Measurements from ENCODE around the gene ATAD3A.
"Not testable (repeated sequence)": the region's sequence is repeated elsewhere in the genome, so short reads cannot be mapped to it uniquely, and the experiment has no call there.

Gene ATAD3A

DNA sequence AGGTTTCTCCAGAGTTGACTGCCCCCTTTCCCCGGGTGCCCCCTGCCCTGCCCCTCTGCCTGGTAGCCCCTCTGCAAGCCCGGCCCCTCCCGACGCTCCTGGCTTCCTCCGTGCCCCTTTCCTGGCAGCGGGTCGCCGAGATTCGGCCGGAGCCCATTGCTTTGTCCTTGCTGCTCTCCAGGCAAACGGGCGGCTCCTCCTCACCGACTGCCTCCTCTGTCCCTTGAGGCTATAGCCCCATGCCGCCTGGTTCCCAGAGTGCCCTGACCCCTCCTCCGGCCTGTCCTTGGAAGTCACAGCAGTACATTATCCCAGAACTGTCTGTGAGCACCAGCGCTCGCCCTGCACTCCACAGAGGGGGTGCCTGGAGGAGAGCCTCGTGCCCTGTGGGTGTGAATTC is 1.7 kb downstream of the ATAD3A start:
- not testable (repeated sequence) for H3K27ac ChIP-seq (ENCODE audit: low read length); H3K4me3 ChIP-seq (ENCODE audit: low read depth in 1 of 2, low read length in 2 of 2); H3K27me3 ChIP-seq (ENCODE audit: low read depth, low read length); H3K4me1 ChIP-seq (ENCODE audit: control insufficient read depth in 1 of 2, insufficient read depth in 2 of 2, low read length in 2 of 2); H3K36me3 ChIP-seq (ENCODE audit: control insufficient read depth in 1 of 2, insufficient read depth in 2 of 2, low read length in 2 of 2); H3K9me3 ChIP-seq (ENCODE audit: control insufficient read depth in 1 of 2, low read length in 2 of 2)

DNA sequence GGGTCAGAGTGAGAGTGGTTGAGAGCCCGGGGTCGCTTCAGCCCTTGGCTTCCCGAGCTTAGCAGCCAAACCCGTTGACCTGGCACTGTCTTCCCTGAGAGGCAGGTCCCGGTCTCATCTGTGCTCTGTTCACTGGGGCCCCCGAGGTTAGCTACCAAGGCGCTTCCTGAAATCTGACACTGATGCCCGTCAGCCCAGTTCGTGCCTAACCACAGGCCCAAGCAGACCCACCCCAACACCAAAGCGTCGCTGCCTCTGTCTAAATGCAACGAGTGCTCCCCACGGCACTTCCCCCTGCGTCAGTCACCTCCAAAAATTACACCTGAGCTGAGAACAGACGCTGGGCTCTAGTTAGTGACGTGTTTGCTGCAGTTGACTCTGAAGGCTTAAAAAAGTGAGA is 2.4 kb downstream of the ATAD3A start:
- H3K27ac ChIP-seq (ENCODE audit: low read length); H3K4me1 ChIP-seq (ENCODE audit: control insufficient read depth in 1 of 2, insufficient read depth in 2 of 2, low read length in 2 of 2); H3K9me3 ChIP-seq (ENCODE audit: control insufficient read depth in 1 of 2, low read length in 2 of 2); H3K4me3 ChIP-seq (ENCODE audit: low read depth in 1 of 2, low read length in 2 of 2); H3K27me3 ChIP-seq (ENCODE audit: low read depth, low read length): not testable (repeated sequence)
- peaks cover 0 to 12% of the 10 kb centered on the region in 2 donors for H3K36me3 ChIP-seq (ENCODE audit: control insufficient read depth in 1 of 2, insufficient read depth in 2 of 2, low read length in 2 of 2)

DNA sequence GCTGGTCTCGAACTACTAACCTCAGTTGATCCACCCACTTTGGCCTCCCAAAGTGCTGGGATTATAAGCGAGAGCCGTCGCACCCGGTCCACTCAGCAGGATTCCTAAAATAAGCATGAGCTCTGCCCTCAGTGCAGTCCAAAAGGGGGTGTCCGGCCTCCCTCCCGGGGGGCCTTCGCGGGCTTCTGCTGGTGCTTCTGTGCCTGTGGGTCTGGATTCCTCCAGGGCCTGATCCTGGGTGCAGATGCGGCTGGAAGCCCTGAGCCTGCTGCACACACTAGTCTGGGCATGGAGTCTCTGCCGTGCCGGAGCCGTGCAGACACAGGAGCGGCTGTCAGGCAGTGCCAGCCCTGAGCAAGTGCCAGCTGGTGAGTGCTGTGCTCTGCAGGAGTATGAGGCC is 5.0 kb downstream of the ATAD3A start:
- not testable (repeated sequence) for H3K27me3 ChIP-seq (ENCODE audit: low read depth, low read length); H3K9me3 ChIP-seq (ENCODE audit: control insufficient read depth in 1 of 2, low read length in 2 of 2); H3K4me3 ChIP-seq (ENCODE audit: low read depth in 1 of 2, low read length in 2 of 2); H3K27ac ChIP-seq (ENCODE audit: low read length); H3K4me1 ChIP-seq (ENCODE audit: control insufficient read depth in 1 of 2, insufficient read depth in 2 of 2, low read length in 2 of 2)
- peaks cover 0 to 23% of the 10 kb centered on the region in 2 donors for H3K36me3 ChIP-seq (ENCODE audit: control insufficient read depth in 1 of 2, insufficient read depth in 2 of 2, low read length in 2 of 2)

DNA sequence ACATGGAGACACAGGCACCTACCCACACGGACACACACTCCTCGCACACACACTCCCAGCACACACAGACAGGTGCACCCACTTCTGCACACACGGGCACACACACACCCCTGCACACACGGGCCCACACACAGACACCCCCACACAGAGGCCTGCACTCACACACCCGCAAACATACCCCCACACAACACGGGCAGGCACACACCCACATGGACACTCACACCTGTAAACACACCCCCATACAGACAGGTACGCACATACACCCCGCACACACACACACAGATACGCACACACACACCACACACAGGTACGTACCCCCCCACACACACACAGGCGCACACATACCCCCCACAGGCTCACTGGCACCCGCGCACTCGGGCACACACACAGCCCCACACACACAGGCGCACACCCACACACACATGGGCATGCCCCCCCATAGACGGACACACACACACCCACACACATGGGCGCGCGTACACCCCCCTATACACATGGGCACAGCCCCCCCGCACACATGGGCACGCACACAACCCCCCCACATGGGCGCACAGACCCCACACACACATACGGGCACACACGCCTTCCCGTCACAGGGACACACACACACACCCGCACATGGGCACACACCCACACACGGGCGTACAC is 6.1 kb downstream of the ATAD3A start:
- H3K36me3 ChIP-seq (ENCODE audit: control insufficient read depth in 1 of 2, insufficient read depth in 2 of 2, low read length in 2 of 2), result peaks cover 0 to 26% of the 10 kb centered on the region in 2 donors
- no peaks in the 10 kb centered on the region for H3K27me3 ChIP-seq (ENCODE audit: low read depth, low read length)
- no peak overlapping the region for H3K27ac ChIP-seq (ENCODE audit: low read length)
- H3K9me3 ChIP-seq (ENCODE audit: control insufficient read depth in 1 of 2, low read length in 2 of 2), result no peaks in the 10 kb centered on the region
- no peak overlapping the region for H3K4me3 ChIP-seq (ENCODE audit: low read depth in 1 of 2, low read length in 2 of 2)
- H3K4me1 ChIP-seq (ENCODE audit: control insufficient read depth in 1 of 2, insufficient read depth in 2 of 2, low read length in 2 of 2), result peaks cover 0 to 4% of the 10 kb centered on the region in 2 donors

DNA sequence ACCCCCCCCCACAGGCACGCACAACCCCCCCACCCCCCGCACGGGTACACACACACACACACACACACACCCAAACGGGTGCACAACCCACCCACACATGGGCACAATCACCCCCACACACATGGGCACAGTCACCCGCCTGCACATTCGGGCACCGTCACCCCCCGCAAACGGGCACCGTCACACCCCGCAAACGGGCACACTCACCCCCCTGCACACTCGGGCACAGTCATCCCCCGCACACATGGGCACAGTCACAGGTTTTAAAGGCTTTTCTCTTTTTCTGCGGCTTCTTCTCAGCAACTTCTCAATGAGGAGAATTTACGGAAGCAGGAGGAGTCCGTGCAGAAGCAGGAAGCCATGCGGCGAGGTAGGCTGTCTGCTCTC is 6.7 kb downstream of the ATAD3A start:
- H3K9me3 ChIP-seq (ENCODE audit: control insufficient read depth in 1 of 2, low read length in 2 of 2); H3K4me1 ChIP-seq (ENCODE audit: control insufficient read depth in 1 of 2, insufficient read depth in 2 of 2, low read length in 2 of 2); H3K27ac ChIP-seq (ENCODE audit: low read length); H3K4me3 ChIP-seq (ENCODE audit: low read depth in 1 of 2, low read length in 2 of 2); H3K27me3 ChIP-seq (ENCODE audit: low read depth, low read length): not testable (repeated sequence)
- H3K36me3 ChIP-seq (ENCODE audit: control insufficient read depth in 1 of 2, insufficient read depth in 2 of 2, low read length in 2 of 2), result peaks cover 0 to 31% of the 10 kb centered on the region in 2 donors

DNA sequence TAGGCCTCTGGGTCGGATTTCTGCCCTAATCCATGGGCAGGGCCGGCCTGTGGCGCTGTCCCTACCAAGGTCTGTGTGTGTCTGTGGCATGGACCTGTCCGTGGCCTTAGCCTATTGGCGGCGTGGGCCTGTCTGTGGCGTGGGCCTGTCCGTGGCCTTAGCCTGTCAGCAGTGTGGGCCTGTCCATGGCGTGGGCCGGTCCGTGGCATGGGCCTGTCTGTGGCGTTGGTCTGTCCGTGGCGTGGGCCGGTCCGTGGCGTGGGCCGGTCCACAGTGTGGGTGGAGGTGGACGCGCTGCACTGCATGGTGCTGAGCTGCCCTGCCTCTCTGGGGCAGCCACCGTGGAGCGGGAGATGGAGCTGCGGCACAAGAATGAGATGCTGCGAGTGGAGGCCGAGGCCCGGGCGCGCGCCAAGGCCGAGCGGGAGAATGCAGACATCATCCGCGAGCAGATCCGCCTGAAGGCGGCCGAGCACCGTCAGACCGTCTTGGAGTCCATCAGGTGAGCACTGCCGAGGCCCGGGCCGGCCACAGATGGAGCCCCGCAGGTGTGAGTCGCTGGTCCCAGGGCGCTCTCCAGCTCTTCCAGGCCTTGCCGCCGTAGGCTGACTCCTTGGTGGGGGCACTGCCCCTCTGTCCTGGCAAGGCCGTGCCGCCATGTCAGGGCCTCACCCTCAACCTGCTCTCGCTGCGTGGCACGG is 8.0 kb downstream of the ATAD3A start:
- not testable (repeated sequence) for H3K27me3 ChIP-seq (ENCODE audit: low read depth, low read length); H3K9me3 ChIP-seq (ENCODE audit: control insufficient read depth in 1 of 2, low read length in 2 of 2); H3K4me1 ChIP-seq (ENCODE audit: control insufficient read depth in 1 of 2, insufficient read depth in 2 of 2, low read length in 2 of 2); H3K4me3 ChIP-seq (ENCODE audit: low read depth in 1 of 2, low read length in 2 of 2); H3K27ac ChIP-seq (ENCODE audit: low read length)
- peaks cover 0 to 33% of the 10 kb centered on the region in 2 donors for H3K36me3 ChIP-seq (ENCODE audit: control insufficient read depth in 1 of 2, insufficient read depth in 2 of 2, low read length in 2 of 2)

DNA sequence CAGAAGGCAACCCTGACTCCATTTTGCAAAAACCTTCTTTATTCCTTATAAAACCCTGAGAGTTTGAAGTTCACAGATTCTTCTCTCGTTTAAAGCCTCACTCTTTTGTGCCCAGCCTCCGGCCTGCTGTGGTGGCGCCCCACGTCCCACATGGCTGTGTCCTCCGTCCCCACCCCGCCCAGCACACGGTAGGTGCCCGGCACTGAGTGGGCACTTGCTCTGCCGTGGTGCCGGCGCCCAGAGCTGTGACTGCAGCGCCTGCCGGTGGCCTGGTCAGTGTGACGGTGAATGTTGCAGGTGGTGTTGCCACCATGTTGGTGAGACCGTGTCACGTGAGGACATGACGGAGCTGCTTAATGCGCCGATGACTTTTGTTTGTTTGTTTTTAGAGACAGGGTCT is 9.4 kb downstream of the ATAD3A start:
- Histone ChIP-seq H3K36me3 (ENCODE audit: control insufficient read depth in 1 of 2, insufficient read depth in 2 of 2, low read length in 2 of 2) (peaks cover 0 to 36% of the 10 kb centered on the region in 2 donors), H3K27me3 (ENCODE audit: low read depth, low read length) (no peaks in the 10 kb centered on the region), H3K27ac (ENCODE audit: low read length) (no peak overlapping the region), H3K4me3 (ENCODE audit: low read depth in 1 of 2, low read length in 2 of 2) (no peak overlapping the region), H3K4me1 (ENCODE audit: control insufficient read depth in 1 of 2, insufficient read depth in 2 of 2, low read length in 2 of 2) (no peaks in the 10 kb centered on the region), H3K9me3 (ENCODE audit: control insufficient read depth in 1 of 2, low read length in 2 of 2) (no peaks in the 10 kb centered on the region)

DNA sequence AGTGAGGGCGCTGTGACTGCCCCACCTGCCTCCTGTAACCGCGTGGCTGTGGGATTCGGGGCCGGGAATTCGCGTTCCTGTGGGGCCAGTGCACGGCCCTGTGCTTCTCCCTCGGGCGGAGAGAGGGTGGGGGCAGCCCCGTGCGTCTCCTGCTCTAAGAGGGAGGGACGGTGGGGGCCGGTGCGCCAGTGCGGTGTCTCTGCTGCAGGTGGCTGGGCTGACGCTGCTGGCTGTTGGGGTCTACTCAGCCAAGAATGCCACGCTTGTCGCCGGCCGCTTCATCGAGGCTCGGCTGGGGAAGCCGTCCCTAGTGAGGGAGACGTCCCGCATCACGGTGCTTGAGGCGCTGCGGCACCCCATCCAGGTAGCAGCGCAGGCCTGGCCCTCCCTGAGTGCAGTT is 10.6 kb downstream of the ATAD3A start:
- H3K27me3 ChIP-seq (ENCODE audit: low read depth, low read length); H3K4me3 ChIP-seq (ENCODE audit: low read depth in 1 of 2, low read length in 2 of 2); H3K9me3 ChIP-seq (ENCODE audit: control insufficient read depth in 1 of 2, low read length in 2 of 2); H3K27ac ChIP-seq (ENCODE audit: low read length); H3K4me1 ChIP-seq (ENCODE audit: control insufficient read depth in 1 of 2, insufficient read depth in 2 of 2, low read length in 2 of 2): not testable (repeated sequence)
- peaks cover 0 to 43% of the 10 kb centered on the region in 2 donors for H3K36me3 ChIP-seq (ENCODE audit: control insufficient read depth in 1 of 2, insufficient read depth in 2 of 2, low read length in 2 of 2)

DNA sequence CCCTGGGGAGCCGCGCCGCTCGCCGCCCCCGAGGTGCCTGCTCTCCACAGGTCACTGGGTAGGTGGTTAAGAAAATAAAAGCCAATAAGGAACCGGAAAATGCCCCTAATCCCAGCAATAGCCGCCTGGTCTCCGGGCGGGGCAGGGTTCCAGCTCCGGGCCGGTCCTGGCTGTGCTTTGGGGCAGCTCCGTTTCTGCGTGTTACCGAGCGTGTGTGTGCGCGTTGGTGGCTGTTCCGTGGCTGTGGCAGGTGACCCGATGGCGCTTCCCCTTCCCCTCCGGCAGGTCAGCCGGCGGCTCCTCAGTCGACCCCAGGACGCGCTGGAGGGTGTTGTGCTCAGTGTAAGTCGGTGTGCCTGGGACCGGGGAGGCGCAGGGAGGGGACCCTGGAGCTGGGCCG is 11.3 kb downstream of the ATAD3A start:
- H3K27ac ChIP-seq (ENCODE audit: low read length); H3K9me3 ChIP-seq (ENCODE audit: control insufficient read depth in 1 of 2, low read length in 2 of 2); H3K4me3 ChIP-seq (ENCODE audit: low read depth in 1 of 2, low read length in 2 of 2); H3K4me1 ChIP-seq (ENCODE audit: control insufficient read depth in 1 of 2, insufficient read depth in 2 of 2, low read length in 2 of 2); H3K27me3 ChIP-seq (ENCODE audit: low read depth, low read length): not testable (repeated sequence)
- peaks cover 0 to 45% of the 10 kb centered on the region in 2 donors for H3K36me3 ChIP-seq (ENCODE audit: control insufficient read depth in 1 of 2, insufficient read depth in 2 of 2, low read length in 2 of 2)

DNA sequence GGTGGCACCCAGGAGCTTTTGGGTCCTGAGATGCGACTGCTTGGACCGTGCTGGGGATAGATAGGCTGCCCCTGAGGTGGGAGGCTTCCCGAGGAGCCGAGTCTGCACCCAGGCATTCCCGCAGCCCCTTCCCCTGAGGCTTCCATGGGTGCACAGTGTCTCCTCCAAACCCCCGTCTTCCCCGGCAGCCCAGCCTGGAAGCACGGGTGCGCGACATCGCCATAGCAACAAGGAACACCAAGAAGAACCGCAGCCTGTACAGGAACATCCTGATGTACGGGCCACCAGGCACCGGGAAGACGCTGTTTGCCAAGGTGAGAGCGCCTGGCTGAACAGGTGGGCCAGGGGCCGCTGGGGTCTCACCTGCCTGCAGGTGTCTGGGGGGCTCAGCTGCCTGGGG is 11.7 kb downstream of the ATAD3A start:
- not testable (repeated sequence) for H3K27ac ChIP-seq (ENCODE audit: low read length); H3K4me3 ChIP-seq (ENCODE audit: low read depth in 1 of 2, low read length in 2 of 2); H3K9me3 ChIP-seq (ENCODE audit: control insufficient read depth in 1 of 2, low read length in 2 of 2); H3K4me1 ChIP-seq (ENCODE audit: control insufficient read depth in 1 of 2, insufficient read depth in 2 of 2, low read length in 2 of 2); H3K27me3 ChIP-seq (ENCODE audit: low read depth, low read length)
- H3K36me3 ChIP-seq (ENCODE audit: control insufficient read depth in 1 of 2, insufficient read depth in 2 of 2, low read length in 2 of 2), result peaks cover 0 to 45% of the 10 kb centered on the region in 2 donors

DNA sequence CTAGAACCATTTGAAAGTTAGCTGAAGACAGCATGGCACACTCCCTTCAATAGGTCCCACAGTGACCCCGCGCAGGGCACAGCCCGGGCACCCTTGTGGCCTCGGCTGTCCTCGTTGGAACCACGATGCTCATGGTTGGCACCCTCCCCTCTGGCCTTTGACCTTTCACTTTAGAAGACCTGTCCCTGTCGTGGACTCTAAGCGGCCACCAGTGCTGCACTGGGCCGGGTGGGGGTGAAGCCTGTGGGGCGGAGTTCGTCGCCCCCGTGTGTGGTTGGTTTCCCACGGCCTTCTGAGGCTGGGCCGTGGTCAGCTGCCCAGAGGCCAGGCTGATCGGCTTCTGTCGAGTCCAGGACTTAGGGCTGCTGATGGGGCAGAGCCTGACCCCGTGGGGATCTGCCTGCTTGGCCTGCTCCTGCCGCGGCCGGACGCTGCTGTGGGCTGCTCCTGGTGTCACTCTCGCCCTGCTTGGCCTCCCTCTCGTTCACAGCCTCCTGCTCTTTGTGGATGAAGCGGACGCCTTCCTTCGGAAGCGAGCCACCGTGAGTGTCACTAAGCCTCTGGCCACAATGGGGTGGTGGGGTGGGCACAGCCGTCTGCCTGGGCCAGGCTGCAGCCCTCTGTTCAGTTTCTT is 12.9 kb downstream of the ATAD3A start:
- not testable (repeated sequence) for H3K9me3 ChIP-seq (ENCODE audit: control insufficient read depth in 1 of 2, low read length in 2 of 2); H3K27me3 ChIP-seq (ENCODE audit: low read depth, low read length); H3K4me1 ChIP-seq (ENCODE audit: control insufficient read depth in 1 of 2, insufficient read depth in 2 of 2, low read length in 2 of 2); H3K27ac ChIP-seq (ENCODE audit: low read length); H3K4me3 ChIP-seq (ENCODE audit: low read depth in 1 of 2, low read length in 2 of 2)
- H3K36me3 ChIP-seq (ENCODE audit: control insufficient read depth in 1 of 2, insufficient read depth in 2 of 2, low read length in 2 of 2), result peaks cover 4 to 49% of the 10 kb centered on the region in 2 donors

DNA sequence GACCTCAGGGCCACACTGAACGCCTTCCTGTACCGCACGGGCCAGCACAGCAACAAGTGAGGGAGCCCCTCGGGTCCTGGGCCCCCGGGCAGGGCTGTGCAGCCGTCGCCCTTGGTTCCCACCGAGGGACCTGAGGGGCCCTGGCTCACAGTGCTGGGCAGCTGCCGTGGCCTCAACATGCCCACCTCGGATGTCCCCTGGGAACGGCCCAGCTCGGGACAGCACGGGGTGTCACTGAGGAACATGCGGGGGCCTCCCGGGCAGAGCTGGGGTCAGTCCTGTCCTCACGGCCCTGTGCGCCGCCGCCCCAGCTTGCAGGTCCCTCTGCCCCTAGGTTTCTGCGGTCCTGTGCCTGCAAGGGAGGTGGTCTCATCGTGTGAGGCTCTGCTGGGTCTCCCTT is 14.5 kb downstream of the ATAD3A start:
- H3K9me3 ChIP-seq (ENCODE audit: control insufficient read depth in 1 of 2, low read length in 2 of 2); H3K27me3 ChIP-seq (ENCODE audit: low read depth, low read length); H3K4me1 ChIP-seq (ENCODE audit: control insufficient read depth in 1 of 2, insufficient read depth in 2 of 2, low read length in 2 of 2); H3K4me3 ChIP-seq (ENCODE audit: low read depth in 1 of 2, low read length in 2 of 2); H3K27ac ChIP-seq (ENCODE audit: low read length): not testable (repeated sequence)
- peaks cover 5 to 44% of the 10 kb centered on the region in 2 donors for H3K36me3 ChIP-seq (ENCODE audit: control insufficient read depth in 1 of 2, insufficient read depth in 2 of 2, low read length in 2 of 2)

Data from muscle layer of duodenum (tissue), 2 donors.